ENCODE results near the gene TMEM267.
"Not testable (repeated sequence)": the region's sequence is repeated elsewhere in the genome, so short reads cannot be mapped to it uniquely, and the experiment has no call there.

TMEM267 gene, protein sequence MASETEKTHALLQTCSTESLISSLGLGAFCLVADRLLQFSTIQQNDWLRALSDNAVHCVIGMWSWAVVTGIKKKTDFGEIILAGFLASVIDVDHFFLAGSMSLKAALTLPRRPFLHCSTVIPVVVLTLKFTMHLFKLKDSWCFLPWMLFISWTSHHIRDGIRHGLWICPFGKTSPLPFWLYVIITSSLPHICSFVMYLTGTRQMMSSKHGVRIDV

DNA sequence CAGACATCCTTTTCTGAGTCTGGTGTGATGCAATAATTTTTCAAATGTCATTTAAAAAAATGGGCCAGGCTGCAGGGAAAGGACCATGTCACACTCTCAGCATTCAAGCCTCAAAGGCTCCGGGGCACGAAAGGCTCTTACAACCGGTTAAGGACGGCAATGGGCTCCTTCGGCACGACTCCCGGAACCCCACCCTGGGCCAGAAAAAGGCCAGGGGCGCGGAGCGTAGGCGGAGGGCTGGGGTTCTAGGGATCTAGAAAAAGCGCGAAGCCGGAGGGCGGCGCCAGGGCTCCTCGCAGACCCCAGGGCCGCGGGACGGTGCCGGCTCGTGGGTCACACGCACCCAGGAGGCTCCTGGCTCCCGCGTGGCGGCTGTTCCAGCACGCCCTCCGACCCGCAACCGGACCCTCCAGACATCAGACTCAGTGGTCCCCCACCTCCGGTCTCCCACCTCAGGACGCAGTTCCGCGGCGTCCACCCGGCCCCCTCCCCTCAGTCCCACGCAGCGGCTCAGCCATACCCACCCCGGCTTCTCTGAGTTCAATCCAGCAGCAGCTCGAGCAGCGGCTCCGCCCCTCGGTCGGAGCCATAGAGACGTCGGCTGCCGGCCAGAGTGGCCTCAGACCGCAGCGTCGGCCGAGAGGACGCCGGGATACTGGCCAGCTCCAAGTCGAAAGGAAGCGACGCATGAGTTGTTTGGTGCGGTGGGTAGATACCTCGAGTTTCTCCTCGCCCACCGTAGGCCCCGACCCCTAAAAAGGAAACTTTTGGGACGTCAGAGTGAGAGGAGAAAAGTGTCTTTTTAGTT, at the start of gene TMEM267:
TMEM267 (minus strand) TSS at position 568 of the 808 bp plus-strand sequence. CDS start 29,896 bp downstream, outside the sequence.
- DNase-seq (ENCODE audit: low read depth in 2 of 2): peak; percentile 71 to 76

- no peak for DNase-seq (ENCODE audit: low read depth in 2 of 2)
Observed at GRCh38 chr5:43530648-43531047, 47.0 kb upstream of the TMEM267 start.

DNA sequence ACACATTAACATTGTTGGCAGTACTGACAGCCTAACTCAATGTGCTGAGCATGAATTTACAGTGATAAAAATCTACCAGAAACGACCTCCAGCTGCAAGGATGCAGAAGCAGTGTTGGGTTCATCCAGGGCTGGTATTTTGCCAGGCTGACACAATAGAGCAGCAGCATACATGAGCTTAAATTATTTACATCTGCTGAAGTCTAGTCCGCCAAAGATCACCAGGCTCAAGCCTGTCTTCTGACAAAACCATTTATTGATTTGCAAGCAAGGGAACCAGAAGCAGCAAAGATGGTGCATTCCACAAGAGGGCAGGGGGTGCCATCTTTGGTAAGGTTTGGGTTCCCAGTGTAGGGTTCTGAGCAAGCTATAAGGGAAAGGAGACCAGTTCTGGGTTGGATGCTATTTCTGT, 40.0 kb upstream of the TMEM267 start:
- no peak for DNase-seq (ENCODE audit: low read depth in 2 of 2)

- DNase-seq (ENCODE audit: low read depth in 2 of 2): no peak
Observed at GRCh38 chr5:43520615-43521014, 37.0 kb upstream of the TMEM267 start.

DNA sequence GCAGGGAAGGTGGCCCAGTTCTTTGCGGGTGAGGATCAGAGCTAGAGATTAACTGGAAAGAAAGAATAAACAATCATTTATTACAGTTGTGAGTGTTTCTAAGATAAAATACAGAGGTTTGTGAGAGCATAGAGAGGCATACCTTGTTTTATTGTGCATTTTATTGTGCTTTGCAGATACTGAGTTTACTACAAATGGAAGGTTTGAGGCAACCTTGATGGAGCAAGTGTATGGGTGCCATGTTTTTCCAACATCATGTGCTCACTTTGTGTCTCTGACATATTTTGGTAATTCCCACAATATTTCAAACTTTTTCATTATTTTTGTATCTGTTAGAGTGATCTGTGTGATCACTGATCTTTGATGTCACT, 32.0 kb upstream of the TMEM267 start:
- no peak for DNase-seq (ENCODE audit: low read depth in 2 of 2)

- DNase-seq (ENCODE audit: low read depth in 2 of 2): peak; percentile 95 to 96
Observed at GRCh38 chr5:43514816-43515677, 31.4 kb upstream of the TMEM267 start, which contains the start of gene C5orf34. Gene C5orf34, minus strand, starts transcription at chr5:43515148. Its CDS starts 5,809 bp downstream, at chr5:43509339.

GRCh38 chr5:43514471-43514815, 30.8 kb upstream of the TMEM267 start:
- no peak for DNase-seq (ENCODE audit: low read depth in 2 of 2)

DNA sequence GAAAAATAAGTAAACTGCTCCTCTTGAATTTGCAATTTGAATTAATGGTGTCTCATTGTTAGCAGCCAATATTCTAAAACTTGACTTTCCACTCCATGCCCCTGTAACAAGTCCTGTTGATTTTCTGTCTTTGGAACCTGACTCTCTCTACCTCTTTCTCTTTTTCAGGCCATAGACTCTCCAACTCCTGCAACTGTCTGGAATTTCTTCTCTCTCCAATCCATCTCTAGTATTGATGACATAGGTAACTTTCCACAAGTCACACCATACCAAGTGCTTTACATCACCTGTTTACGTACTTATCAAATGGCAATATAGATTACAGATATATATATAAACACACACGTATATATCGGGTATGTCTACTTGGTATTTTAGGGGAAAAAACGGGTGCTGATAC, 30.4 kb upstream of the TMEM267 start:
- no peak for DNase-seq (ENCODE audit: low read depth in 2 of 2)

- not testable (repeated sequence) for DNase-seq (ENCODE audit: low read depth in 2 of 2)
Observed at GRCh38 chr5:43511062-43511461, 27.4 kb upstream of the TMEM267 start.

GRCh38 chr5:43498581-43498980, 14.9 kb upstream of the TMEM267 start:
- DNase-seq (ENCODE audit: low read depth in 2 of 2): no peak

GRCh38 chr5:43497311-43498104, 13.8 kb upstream of the TMEM267 start:
- DNase-seq (ENCODE audit: low read depth in 2 of 2): no peak

- no peak for DNase-seq (ENCODE audit: low read depth in 2 of 2)
Observed at GRCh38 chr5:43491326-43491725, 7.7 kb upstream of the TMEM267 start.

DNA sequence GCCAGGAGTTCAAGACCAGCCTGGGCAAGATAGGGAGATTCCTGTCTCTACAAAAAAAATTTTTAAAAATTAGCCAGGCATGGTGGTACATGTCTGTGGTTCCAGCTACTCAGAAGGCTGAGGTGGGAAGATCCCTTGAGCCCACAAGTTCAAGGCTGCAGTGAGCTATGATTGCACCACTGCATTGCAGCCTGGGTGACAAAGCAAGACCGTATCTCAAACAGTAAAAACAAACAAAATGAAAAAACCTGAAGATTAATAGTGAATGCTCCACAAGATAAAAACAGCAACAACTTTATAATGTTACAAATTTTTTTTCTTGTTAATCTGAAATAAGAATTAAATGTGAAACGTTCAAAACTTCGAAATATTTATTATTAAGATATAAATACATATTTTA, 2.7 kb upstream of the TMEM267 start:
- DNase-seq (ENCODE audit: low read depth in 2 of 2): no peak

GRCh38 chr5:43485406-43485805, 1.7 kb upstream of the TMEM267 start:
- no peak for DNase-seq (ENCODE audit: low read depth in 2 of 2)

GRCh38 chr5:43484106-43484849, 613 bp upstream of the TMEM267 start:
- DNase-seq (ENCODE audit: low read depth in 2 of 2): peak; percentile 69 to 74

DNA sequence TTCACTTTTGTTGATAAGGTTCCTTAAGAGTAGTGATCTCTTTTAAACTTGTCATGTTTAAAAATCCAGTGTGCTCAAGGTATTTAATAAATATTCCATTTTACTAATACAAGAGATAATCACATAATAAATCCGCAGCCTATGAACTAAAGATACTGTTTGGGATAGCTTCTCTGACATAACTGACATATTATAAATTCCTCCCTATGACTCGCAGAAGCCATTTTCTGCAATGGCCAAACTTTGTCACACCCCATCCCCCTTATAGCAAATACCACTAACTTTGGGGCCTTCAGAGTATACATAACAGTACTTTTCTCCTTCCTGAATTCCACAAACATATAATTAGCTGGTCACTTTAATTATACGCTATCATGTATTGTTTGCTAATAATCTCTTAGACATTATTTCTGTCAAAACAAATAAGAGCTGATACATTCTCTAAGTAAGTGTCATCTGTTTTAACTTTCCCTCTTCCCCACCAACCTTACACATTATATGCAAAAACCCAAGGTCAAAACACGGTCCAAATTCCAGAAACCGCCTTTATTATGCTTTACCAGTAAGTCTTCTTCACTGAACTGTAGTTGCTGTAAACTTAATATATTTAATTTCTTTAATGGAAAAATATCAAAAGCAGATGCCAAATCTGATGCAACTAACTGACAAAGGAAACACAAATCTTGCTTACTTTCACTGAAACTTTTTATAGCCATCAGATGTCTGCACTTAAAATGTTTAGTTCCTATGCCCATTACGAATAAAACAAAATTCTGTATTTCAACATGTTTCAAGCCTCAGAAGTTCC, 971 bp downstream of the TMEM267 start:
- DNase-seq (ENCODE audit: low read depth in 2 of 2): no peak

GRCh38 chr5:43469671-43470391, 13.8 kb downstream of the TMEM267 start:
- DNase-seq (ENCODE audit: low read depth in 2 of 2): no peak

GRCh38 chr5:43467100-43467499, 16.6 kb downstream of the TMEM267 start:
- no peak for DNase-seq (ENCODE audit: low read depth in 2 of 2)

GRCh38 chr5:43465455-43465854, 18.2 kb downstream of the TMEM267 start:
- not testable (repeated sequence) for DNase-seq (ENCODE audit: low read depth in 2 of 2)
